Ishikawa (cell line): ENCODE measurements around the gene ZNF423.

ENCODE experiments used
- CEBPB ChIP-seq: IDR thresholded peaks from 2 replicates; pipeline ENCODE4 v1.6.1; 2012
- CREB1 ChIP-seq: IDR thresholded peaks from 2 replicates; pipeline ENCODE4 v1.6.1; 2012; ENCODE audit warnings: low read depth
- EGR1 ChIP-seq: IDR thresholded peaks from 2 replicates; pipeline ENCODE4 v1.6.1; 2012
- EP300 ChIP-seq: IDR thresholded peaks from 2 replicates; pipeline ENCODE4 v1.6.1; 2012; ENCODE audit warnings: borderline replicate concordance
- FOXM1 ChIP-seq: IDR thresholded peaks from 2 replicates; pipeline ENCODE4 v1.6.1; 2012; ENCODE audit warnings: low read depth, borderline replicate concordance
- NFIC ChIP-seq: IDR thresholded peaks from 2 replicates; pipeline ENCODE4 v1.6.1; 2012
- RAD21 ChIP-seq: IDR thresholded peaks from 2 replicates; pipeline ENCODE4 v1.6.1; 2012; ENCODE audit warnings: low read depth
- TAF1 ChIP-seq: IDR thresholded peaks from 2 replicates; pipeline ENCODE4 v1.6.1; 2012; ENCODE audit warnings: low read depth, mild to moderate bottlenecking
- TCF12 ChIP-seq: IDR thresholded peaks from 2 replicates; pipeline ENCODE4 v1.6.1; 2012; ENCODE audit warnings: low read depth
- TEAD4 ChIP-seq: IDR thresholded peaks from 2 replicates; pipeline ENCODE4 v1.6.1; 2012
- USF1 ChIP-seq: IDR thresholded peaks from 2 replicates; pipeline ENCODE4 v1.6.1; 2012
- YY1 ChIP-seq: IDR thresholded peaks from 2 replicates; pipeline ENCODE4 v1.6.1; 2012; ENCODE audit warnings: low read depth
- ZBTB7A ChIP-seq: IDR thresholded peaks from 2 replicates; pipeline ENCODE4 v1.6.1; 2012; ENCODE audit warnings: low read depth
- TF ChIP-seq, protein P1 (sequence below): IDR thresholded peaks from 2 replicates; pipeline ENCODE4 v1.6.1; 2012
- TF ChIP-seq, protein P2 (sequence below): IDR thresholded peaks from 2 replicates; pipeline ENCODE4 v1.6.1; 2012; ENCODE audit warnings: low read depth, mild to moderate bottlenecking

The ZNF423 gene

GRCh38 chr16:49822649-49823370, 33.1 kb downstream of the ZNF423 start:
- TF ChIP-seq CEBPB (no peak), RAD21 (no peak), NFIC (no peak), TEAD4 (no peak), FOXM1 (no peak), EP300 (no peak), ZBTB7A (no peak), USF1 (no peak)
- TF ChIP-seq, protein P1, sequence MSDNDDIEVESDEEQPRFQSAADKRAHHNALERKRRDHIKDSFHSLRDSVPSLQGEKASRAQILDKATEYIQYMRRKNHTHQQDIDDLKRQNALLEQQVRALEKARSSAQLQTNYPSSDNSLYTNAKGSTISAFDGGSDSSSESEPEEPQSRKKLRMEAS, result no peak
- TF ChIP-seq, protein P2, sequence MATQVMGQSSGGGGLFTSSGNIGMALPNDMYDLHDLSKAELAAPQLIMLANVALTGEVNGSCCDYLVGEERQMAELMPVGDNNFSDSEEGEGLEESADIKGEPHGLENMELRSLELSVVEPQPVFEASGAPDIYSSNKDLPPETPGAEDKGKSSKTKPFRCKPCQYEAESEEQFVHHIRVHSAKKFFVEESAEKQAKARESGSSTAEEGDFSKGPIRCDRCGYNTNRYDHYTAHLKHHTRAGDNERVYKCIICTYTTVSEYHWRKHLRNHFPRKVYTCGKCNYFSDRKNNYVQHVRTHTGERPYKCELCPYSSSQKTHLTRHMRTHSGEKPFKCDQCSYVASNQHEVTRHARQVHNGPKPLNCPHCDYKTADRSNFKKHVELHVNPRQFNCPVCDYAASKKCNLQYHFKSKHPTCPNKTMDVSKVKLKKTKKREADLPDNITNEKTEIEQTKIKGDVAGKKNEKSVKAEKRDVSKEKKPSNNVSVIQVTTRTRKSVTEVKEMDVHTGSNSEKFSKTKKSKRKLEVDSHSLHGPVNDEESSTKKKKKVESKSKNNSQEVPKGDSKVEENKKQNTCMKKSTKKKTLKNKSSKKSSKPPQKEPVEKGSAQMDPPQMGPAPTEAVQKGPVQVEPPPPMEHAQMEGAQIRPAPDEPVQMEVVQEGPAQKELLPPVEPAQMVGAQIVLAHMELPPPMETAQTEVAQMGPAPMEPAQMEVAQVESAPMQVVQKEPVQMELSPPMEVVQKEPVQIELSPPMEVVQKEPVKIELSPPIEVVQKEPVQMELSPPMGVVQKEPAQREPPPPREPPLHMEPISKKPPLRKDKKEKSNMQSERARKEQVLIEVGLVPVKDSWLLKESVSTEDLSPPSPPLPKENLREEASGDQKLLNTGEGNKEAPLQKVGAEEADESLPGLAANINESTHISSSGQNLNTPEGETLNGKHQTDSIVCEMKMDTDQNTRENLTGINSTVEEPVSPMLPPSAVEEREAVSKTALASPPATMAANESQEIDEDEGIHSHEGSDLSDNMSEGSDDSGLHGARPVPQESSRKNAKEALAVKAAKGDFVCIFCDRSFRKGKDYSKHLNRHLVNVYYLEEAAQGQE, result no peak

- TF ChIP-seq, protein P2, result no peak
- TF ChIP-seq ZBTB7A (no peak), NFIC (no peak), USF1 (no peak), CREB1 (no peak), TAF1 (no peak), CEBPB (no peak), FOXM1 (no peak), RAD21 (no peak), EP300 (no peak), EGR1 (no peak), YY1 (no peak), TCF12 (no peak), TEAD4 (no peak)
- TF ChIP-seq, protein P1, result no peak
Measured at GRCh38 chr16:49821614-49822282, 34.2 kb downstream of the ZNF423 start.

DNA sequence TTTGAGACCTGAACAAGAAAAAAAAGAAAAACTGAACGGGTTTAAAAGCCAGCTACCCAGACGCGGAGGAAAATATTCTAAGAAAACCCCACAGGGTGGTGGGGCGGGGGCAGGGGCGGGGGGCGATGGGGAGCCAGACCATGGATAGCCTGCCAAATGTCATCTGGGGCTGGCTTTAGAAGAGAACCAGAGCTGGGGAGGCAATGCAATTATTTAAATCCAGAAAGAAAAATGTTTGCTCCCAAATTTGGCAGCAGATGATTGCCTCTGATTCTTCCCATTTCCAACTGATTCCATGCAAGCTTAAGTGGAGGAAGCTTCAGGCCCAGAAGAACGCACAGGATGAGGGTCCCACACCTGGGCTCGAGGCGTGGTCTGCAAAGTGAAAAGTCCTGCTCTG, 34.8 kb downstream of the ZNF423 start:
- TF ChIP-seq RAD21 (no peak), CEBPB (no peak)

DNA sequence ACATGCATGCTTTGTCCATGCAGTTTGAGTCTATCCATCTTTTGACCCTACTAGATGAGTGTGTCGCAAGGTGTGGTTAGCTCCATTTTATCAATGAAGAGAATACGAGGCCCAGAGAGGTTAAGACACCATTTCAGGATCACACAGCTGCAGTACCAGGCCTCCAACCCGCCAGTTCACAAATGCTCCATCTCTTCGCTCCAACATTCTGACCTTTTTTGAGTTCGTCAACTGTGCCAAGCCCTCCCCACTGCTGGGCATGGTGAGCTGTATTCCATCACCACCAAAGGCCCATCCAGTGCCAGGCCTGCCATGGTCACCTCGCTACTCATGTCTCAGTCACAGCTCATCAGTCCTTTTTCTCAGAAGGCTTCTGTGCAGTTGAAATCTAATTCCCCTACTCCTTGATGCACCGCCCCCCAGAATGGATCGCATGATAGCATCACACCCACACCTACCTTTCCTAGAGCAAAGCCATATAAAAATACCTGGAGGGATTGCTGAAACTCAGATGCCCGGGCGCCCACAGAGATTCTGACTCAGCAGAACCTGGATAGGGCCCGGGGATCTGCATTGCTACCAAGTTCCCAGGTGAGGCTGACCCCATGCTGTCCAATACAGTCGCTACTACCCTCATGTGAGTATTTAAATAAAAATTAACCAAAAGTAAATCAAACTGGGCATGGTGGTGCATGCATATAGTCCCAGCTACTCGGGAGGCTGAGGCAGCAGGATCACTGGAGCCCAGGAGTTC, 38.0 kb downstream of the ZNF423 start:
- TF ChIP-seq YY1 (no peak), USF1 (no peak), ZBTB7A (no peak), TEAD4 (no peak), FOXM1 (no peak), CEBPB (no peak), EP300 (no peak), RAD21 (no peak), TAF1 (no peak), CREB1 (no peak), TCF12 (no peak), EGR1 (no peak), NFIC (no peak)
- TF ChIP-seq, protein P2, result no peak
